ENCODE measurements around the gene MRE11.
"Not testable (repeated sequence)": the region's sequence is repeated elsewhere in the genome, so short reads cannot be mapped to it uniquely, and the experiment has no call there.

Gene MRE11

GRCh38 chr11:94516725-94517124, 23.1 kb upstream of the MRE11 start:
- H3K9me3 Mint-ChIP-seq = no peaks in the 10 kb centered on the region
- no peaks in the 10 kb centered on the region for H3K36me3 Mint-ChIP-seq
- no peak overlapping the region for H3K4me3 Mint-ChIP-seq
- no peak overlapping the region for H3K27ac Mint-ChIP-seq
- H3K4me1 Mint-ChIP-seq = peaks cover 11% of the 10 kb centered on the region
- ATAC-seq = no peak
- H3K27me3 Mint-ChIP-seq = peaks cover 23% of the 10 kb centered on the region

DNA sequence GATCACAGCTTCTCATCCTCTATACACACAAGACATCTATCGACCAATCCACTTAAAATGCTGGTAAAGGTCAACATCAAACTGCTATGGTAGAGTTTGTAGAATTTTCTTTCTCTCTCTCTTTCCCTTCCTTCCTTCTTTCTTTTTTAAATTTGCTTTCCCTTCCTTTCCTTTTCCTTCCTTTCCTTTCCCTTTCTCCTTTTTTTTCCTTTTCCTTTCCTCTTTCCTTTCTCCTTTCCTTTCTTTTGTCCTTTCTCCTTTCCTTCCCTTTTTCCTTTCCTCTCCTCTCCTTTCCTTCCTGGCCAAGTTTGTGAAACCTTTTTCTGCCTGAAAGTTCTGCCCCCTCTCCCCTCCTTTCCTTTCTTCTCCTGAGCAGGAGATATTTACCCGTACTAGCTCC, 21.8 kb upstream of the MRE11 start:
- H3K4me3 Mint-ChIP-seq = no peak overlapping the region
- H3K9me3 Mint-ChIP-seq = no peaks in the 10 kb centered on the region

GRCh38 chr11:94513091-94513490, 19.4 kb upstream of the MRE11 start:
- no peaks in the 10 kb centered on the region for H3K9me3 Mint-ChIP-seq
- no peaks in the 10 kb centered on the region for H3K36me3 Mint-ChIP-seq
- no peak for ATAC-seq
- peaks cover 11% of the 10 kb centered on the region for H3K4me1 Mint-ChIP-seq
- peaks cover 38% of the 10 kb centered on the region for H3K27me3 Mint-ChIP-seq
- H3K27ac Mint-ChIP-seq = no peak overlapping the region
- no peak overlapping the region for H3K4me3 Mint-ChIP-seq

More for the DNA sequence above, 21.8 kb upstream of the MRE11 start:
- peaks cover 36% of the 10 kb centered on the region for H3K27me3 Mint-ChIP-seq
- H3K36me3 Mint-ChIP-seq = no peaks in the 10 kb centered on the region
- no peak for ATAC-seq
- H3K27ac Mint-ChIP-seq = no peak overlapping the region
- H3K4me1 Mint-ChIP-seq = peaks cover 11% of the 10 kb centered on the region

- Mint-ChIP-seq H3K9me3 (no peaks in the 10 kb centered on the region), H3K4me3 (peak within 1 kb of the TSS; percentile 80), H3K4me1 (peaks cover 11% of the 10 kb centered on the region), H3K27me3 (peaks cover 38% of the 10 kb centered on the region), H3K36me3 (no peaks in the 10 kb centered on the region), H3K27ac (no peak within 1 kb of the TSS)
- peak; percentile 80 for ATAC-seq
Observed at GRCh38 chr11:94511932-94512781, 18.5 kb upstream of the MRE11 start, which contains the start of gene C11orf97. Gene C11orf97 (plus strand): TSS chr11:94512461. CDS start chr11:94512529, 68 bp downstream.

GRCh38 chr11:94507485-94507884, 13.8 kb upstream of the MRE11 start:
- no peak overlapping the region for H3K27ac Mint-ChIP-seq
- no peaks in the 10 kb centered on the region for H3K36me3 Mint-ChIP-seq
- peaks cover 23% of the 10 kb centered on the region for H3K27me3 Mint-ChIP-seq
- H3K9me3 Mint-ChIP-seq = no peaks in the 10 kb centered on the region
- H3K4me3 Mint-ChIP-seq = no peak overlapping the region
- ATAC-seq = no peak
- H3K4me1 Mint-ChIP-seq = peaks cover 7% of the 10 kb centered on the region

DNA sequence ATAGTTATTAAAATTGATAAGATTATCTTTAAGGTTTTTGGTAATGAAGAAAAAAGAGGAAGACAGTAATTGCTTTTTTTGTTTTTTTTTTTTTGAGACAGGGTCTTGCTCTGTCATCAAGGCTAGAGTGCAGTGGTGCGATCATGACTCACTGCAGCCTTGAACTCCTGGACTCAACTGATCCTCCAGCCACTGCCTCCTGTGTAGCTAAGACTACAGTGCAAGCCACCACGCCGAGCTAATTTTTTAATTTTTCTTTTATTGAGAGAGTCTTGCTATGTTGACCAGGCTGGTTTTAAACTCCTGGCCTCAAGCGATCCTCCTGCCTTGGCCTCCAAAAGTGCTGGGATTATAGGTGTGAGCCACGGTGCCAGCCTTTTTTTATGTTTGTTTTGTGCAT, 12.9 kb upstream of the MRE11 start:
- not testable (repeated sequence) for H3K4me3 Mint-ChIP-seq, H3K36me3 Mint-ChIP-seq, ATAC-seq, H3K9me3 Mint-ChIP-seq, H3K27ac Mint-ChIP-seq, H3K4me1 Mint-ChIP-seq
- H3K27me3 Mint-ChIP-seq = peaks cover 13% of the 10 kb centered on the region

DNA sequence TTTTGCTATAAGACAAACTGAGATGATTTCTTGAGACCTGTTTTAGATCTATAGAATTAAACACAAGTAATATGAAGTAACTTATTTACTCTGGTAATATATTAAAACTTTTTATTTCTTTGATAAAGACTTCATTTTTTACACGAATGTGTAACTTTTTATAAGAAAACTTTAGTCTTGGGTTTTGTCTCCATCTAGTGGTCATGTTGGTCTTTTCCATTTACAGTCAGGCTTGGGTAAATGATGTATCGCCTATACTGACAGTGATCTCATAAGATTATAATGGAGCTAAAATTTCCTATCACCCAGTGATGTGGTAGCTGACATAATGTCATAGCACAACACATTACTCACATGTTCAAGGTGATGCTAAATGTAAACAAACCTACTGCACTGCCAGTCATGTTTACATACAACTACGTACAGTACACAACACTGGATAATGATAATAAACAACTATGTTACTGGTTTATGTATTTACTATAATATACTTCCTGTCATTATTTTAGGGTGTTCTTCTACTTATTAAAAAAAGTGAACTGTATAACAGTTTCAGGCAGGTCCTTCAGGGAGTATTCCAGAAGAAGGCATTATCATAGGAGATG, 11.1 kb upstream of the MRE11 start:
- Mint-ChIP-seq H3K27ac (no peak overlapping the region), H3K9me3 (no peaks in the 10 kb centered on the region), H3K36me3 (peaks cover 8% of the 10 kb centered on the region), H3K4me1 (no peaks in the 10 kb centered on the region), H3K27me3 (no peaks in the 10 kb centered on the region), H3K4me3 (no peak overlapping the region)
- ATAC-seq = no peak

GRCh38 chr11:94501522-94501921, 7.9 kb upstream of the MRE11 start:
- Mint-ChIP-seq H3K4me1 (peaks cover 4% of the 10 kb centered on the region), H3K9me3 (no peaks in the 10 kb centered on the region), H3K27ac (no peak overlapping the region), H3K27me3 (no peaks in the 10 kb centered on the region), H3K4me3 (no peak overlapping the region), H3K36me3 (peaks cover 22% of the 10 kb centered on the region)
- ATAC-seq = no peak

GRCh38 chr11:94500181-94500580, 6.5 kb upstream of the MRE11 start:
- peaks cover 24% of the 10 kb centered on the region for H3K36me3 Mint-ChIP-seq
- no peak overlapping the region for H3K4me3 Mint-ChIP-seq
- peaks cover 8% of the 10 kb centered on the region for H3K4me1 Mint-ChIP-seq
- H3K27me3 Mint-ChIP-seq = no peaks in the 10 kb centered on the region
- H3K9me3 Mint-ChIP-seq = no peaks in the 10 kb centered on the region
- H3K27ac Mint-ChIP-seq = no peak overlapping the region
- no peak for ATAC-seq

GRCh38 chr11:94494126-94494680, 559 bp upstream of the MRE11 start:
- H3K27ac Mint-ChIP-seq = peak overlapping the region; percentile 95
- peaks cover 23% of the 10 kb centered on the region for H3K36me3 Mint-ChIP-seq
- no peaks in the 10 kb centered on the region for H3K27me3 Mint-ChIP-seq
- no peaks in the 10 kb centered on the region for H3K9me3 Mint-ChIP-seq
- peak; percentile 77 for ATAC-seq
- H3K4me1 Mint-ChIP-seq = peaks cover 37% of the 10 kb centered on the region
- H3K4me3 Mint-ChIP-seq = peak overlapping the region; percentile 87

GRCh38 chr11:94486068-94486467, 7.6 kb downstream of the MRE11 start:
- peaks cover 13% of the 10 kb centered on the region for H3K4me1 Mint-ChIP-seq
- H3K36me3 Mint-ChIP-seq = peaks cover 73% of the 10 kb centered on the region
- no peak overlapping the region for H3K4me3 Mint-ChIP-seq
- no peaks in the 10 kb centered on the region for H3K27me3 Mint-ChIP-seq
- ATAC-seq = no peak
- H3K27ac Mint-ChIP-seq = no peak overlapping the region
- no peaks in the 10 kb centered on the region for H3K9me3 Mint-ChIP-seq

DNA sequence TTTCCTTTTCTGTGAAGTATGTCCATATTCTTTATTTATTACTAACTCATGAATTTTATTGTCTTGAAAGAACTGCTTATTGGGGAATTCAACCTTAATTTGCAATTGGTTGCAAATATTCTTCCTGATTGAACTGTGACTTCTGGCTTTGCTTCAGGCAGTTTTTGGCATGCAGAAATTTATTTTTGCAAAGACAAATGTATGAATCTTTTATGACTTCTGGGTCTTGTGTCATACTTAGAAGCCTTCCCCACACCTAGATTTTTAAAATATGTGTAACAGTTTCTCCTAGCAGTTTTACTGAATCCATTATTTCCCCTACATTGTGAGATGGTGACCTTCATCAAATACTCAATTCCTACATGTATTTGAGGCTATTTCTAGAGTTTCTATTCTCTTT, 12.3 kb downstream of the MRE11 start:
- peaks cover 6% of the 10 kb centered on the region for H3K4me1 Mint-ChIP-seq
- H3K27me3 Mint-ChIP-seq = no peaks in the 10 kb centered on the region
- H3K9me3 Mint-ChIP-seq = no peaks in the 10 kb centered on the region
- no peak for ATAC-seq
- H3K36me3 Mint-ChIP-seq = peaks cover 60% of the 10 kb centered on the region
- no peak overlapping the region for H3K27ac Mint-ChIP-seq
- no peak overlapping the region for H3K4me3 Mint-ChIP-seq

DNA sequence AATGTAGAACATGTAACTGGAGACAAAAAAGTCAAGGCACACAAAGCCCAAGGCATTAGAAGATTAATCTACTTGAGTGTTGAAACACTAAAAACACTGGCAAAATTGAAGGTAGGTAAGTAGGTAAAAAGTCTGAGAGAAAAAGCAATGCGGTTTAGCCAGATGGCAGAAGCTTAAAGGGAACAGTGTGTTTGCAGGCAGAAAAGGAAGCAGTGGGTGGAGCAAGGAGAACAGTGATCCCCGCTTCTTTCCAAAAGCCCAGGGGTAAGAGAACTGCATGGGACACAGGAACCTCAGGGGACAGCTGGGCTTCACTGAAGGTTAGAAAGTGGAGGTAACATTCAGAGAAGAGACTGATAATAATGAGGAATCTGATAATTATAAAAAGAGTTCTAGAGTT, 16.0 kb downstream of the MRE11 start:
- Mint-ChIP-seq H3K9me3 (no peaks in the 10 kb centered on the region), H3K27ac (no peak overlapping the region), H3K27me3 (no peaks in the 10 kb centered on the region), H3K36me3 (peaks cover 66% of the 10 kb centered on the region), H3K4me1 (peaks cover 20% of the 10 kb centered on the region), H3K4me3 (no peak overlapping the region)
- ATAC-seq = no peak

DNA sequence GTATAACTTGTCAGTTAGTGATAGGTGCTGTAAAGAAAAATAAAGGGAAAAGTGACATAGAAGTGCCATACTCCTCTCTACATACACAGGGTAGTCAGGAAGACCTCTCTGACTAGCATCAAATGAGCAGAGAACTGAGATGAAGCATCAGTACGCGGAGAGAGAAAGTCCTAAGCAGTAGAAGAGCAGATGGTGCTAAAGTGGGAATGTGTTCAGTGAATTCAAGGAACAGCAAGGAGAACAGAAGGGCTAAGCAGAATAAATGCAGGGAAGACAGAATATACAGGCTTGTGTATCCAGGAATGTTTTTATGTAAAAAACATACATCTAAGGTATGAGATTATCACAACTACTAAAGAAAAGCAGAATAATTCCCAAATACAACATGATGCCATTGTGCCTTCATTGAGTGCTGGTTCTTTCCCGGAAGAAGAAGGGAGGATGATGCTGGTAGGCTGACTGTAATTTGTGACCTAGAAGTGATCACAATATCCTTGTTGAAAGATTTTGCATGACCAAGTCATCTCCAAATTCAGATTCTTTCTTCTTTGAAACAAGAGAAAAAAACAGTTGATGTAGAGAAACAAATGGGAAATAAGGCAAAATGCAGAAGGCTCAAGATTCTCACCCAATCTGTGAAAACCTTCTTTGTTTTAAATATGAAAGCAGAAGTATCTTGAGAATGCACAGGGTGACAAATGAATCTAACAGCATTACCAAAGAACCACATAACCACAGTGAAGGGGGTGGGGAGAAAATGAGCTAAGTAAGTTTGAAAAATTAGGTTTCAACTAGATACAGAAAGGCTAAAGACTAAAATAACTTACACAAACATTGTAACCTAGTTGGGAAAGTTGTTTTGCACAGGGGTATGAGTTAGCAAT, 20.5 kb downstream of the MRE11 start:
- peak; percentile 79 for ATAC-seq
- peaks cover 31% of the 10 kb centered on the region for H3K4me1 Mint-ChIP-seq
- no peak overlapping the region for H3K4me3 Mint-ChIP-seq
- peak overlapping the region; percentile 42 for H3K27ac Mint-ChIP-seq
- H3K9me3 Mint-ChIP-seq = no peaks in the 10 kb centered on the region
- no peaks in the 10 kb centered on the region for H3K27me3 Mint-ChIP-seq
- peaks cover 63% of the 10 kb centered on the region for H3K36me3 Mint-ChIP-seq

DNA sequence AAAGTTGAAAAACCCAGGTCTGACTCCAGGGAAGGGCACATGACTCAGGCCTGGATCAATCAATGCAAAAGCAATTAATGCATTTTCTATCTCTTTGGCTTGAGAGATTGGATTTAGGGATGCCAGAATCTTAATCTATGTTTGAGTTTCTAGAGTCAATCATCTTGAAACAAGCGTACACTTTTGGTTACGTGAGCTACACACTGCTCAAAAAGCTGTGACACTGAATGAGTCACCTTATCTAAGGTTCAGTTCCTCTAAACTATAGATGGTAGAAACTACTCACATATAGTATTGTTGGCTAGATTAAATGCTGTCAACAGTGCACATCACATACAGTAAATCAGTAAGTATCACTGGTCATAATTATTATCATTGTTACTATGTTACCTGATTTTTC, 24.2 kb downstream of the MRE11 start:
- Mint-ChIP-seq H3K4me1 (peaks cover 25% of the 10 kb centered on the region), H3K27me3 (no peaks in the 10 kb centered on the region), H3K9me3 (no peaks in the 10 kb centered on the region), H3K4me3 (no peak overlapping the region), H3K36me3 (peaks cover 77% of the 10 kb centered on the region), H3K27ac (peak overlapping the region; percentile 51)
- ATAC-seq = peak; percentile 90
